ENCODE results near the gene CISD3. TPM values are rescaled to one million over a fixed set of nuclear protein-coding genes. Genes with fewer than 3 reads are reported as not detected.

Gene CISD3
- total and polyA plus RNA-seq, 4 donors: 2.1 to 18.6 (median 11.8) TPM

DNA sequence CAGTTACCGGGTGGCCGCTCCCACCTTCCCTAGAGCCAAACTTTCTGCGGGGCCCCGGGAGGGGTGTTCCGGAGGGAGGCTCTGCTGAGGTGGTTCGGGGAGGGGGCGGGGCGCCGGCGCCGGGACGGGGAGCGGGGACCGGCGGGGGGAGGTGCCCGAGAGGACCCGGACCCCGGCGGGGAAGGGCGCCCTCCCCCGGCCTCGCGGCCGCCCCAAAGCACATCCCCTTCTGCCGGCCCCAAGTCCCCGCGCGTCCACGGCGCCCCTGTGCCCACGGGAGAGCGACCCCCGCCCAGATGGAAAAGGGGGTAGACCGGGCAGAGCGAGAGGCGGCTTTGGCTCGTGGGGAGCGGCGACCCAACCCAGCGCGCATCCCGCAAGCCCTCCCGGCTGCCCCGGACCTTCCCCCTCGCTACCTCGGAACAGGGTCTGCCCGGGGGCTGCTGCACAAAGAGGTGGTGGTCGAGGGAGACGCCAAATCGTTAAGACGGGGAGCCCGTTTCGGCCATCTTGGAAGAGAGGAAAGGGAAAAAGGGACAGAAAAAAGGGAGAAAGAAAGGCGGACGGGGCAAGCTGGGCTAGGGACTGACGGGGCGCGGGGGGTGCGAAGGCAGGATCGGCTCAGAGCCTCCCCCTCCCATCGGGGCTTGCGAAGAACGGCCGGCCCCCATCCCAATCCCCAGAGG, 17.5 kb downstream of the CISD3 start:
- no peaks in the 10 kb centered on the region for H3K9me3 ChIP-seq (ENCODE audit: control insufficient read depth, insufficient read depth, low read length)
- DNase-seq (ENCODE audit: low read depth in 4 of 6, low spot score in 6 of 6): peak in 2 of 6 donors; percentile 51 to 71
- peak overlapping the region; percentile 98 for H3K4me3 ChIP-seq (ENCODE audit: low read depth, low read length)
- WGBS (ENCODE audit: insufficient coverage): 0% methylated on average over 54 of the region's 64 CpGs
- H3K36me3 ChIP-seq (ENCODE audit: control insufficient read depth, insufficient read depth, low read length): peaks cover 5% of the 10 kb centered on the region
- peak overlapping the region; percentile 91 for H3K27ac ChIP-seq (ENCODE audit: low read depth, low read length)
- H3K27me3 ChIP-seq (ENCODE audit: control insufficient read depth, insufficient read depth, low read length): no peaks in the 10 kb centered on the region
- H3K4me1 ChIP-seq (ENCODE audit: control insufficient read depth, insufficient read depth, low read length): peaks cover 74% of the 10 kb centered on the region

DNA sequence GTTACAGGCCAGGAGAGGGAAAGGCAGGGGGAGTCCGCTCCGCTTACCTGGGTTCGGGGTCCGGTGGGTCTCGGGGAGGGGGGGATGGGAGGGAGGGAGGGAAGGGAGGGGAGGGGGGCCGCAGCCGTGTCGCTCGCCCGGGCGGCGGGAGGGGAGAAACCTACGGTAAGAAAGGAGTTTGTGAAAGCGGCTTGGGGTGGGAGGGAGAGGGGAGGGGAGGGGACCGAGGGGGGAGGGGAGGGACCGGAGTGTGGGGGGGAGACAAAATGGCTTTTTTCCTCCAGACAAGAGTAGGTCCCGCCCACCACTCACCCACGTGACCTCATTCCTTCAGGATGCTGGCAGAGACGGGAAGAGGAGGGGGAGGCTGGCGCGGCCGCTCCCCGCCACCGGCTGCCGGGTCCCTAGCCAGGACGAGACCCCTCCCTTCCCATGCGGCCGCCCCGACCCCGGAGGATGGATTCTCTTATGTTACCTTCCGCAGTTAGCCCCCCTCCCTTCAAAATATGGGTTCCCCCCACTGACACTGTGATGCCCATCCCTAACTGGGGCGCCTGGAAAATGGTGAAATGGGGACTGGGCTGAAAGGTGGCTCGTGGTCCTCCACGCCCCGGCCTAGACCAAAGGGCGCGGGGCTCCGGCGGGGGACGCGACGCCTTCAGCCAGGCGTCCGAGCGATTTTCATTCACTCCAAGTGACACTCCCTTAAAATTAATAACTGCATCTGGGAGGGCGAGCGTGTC, 18.2 kb downstream of the CISD3 start, which contains the start of gene PCGF2:
PCGF2 (minus strand) TSS at position 188 of the 743 bp plus-strand sequence. CDS start 7,934 bp downstream, outside the sequence.
- Histone ChIP-seq H3K27ac (ENCODE audit: low read depth, low read length) (peak within 1 kb of the TSS; percentile 93), H3K9me3 (ENCODE audit: control insufficient read depth, insufficient read depth, low read length) (no peaks in the 10 kb centered on the region), H3K36me3 (ENCODE audit: control insufficient read depth, insufficient read depth, low read length) (peaks cover 4% of the 10 kb centered on the region), H3K27me3 (ENCODE audit: control insufficient read depth, insufficient read depth, low read length) (no peaks in the 10 kb centered on the region), H3K4me1 (ENCODE audit: control insufficient read depth, insufficient read depth, low read length) (peaks cover 74% of the 10 kb centered on the region), H3K4me3 (ENCODE audit: low read depth, low read length) (peak within 1 kb of the TSS; percentile 98)
- DNase-seq (ENCODE audit: low read depth in 4 of 6, low spot score in 6 of 6): peak in 4 of 6 donors; percentile 93 to 99 (median 98)
- WGBS (ENCODE audit: insufficient coverage): under 1% methylated on average over 24 of the region's 47 CpGs

DNA sequence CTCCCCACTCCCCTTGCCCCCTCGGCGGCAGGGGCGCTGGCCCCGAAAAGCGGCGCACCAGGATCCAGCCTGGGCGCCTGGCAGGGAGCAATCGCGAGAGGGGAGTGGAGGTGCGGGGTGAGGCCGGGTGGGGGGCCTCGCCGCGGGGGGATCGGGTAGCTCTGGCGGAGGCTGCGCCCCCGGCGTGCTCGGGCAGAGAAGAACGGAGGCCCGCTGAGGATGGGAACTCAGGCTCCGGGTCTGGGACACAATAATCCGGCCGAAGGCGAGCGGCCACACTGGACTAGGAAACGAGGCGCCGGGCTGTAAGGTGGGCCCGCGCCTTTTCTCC, 18.7 kb downstream of the CISD3 start:
- H3K36me3 ChIP-seq (ENCODE audit: control insufficient read depth, insufficient read depth, low read length): no peaks in the 10 kb centered on the region
- DNase-seq (ENCODE audit: low read depth in 4 of 6, low spot score in 6 of 6): no peak
- 0% methylated on average over 32 of the region's 32 CpGs for WGBS (ENCODE audit: insufficient coverage)
- peak overlapping the region; percentile 93 for H3K27ac ChIP-seq (ENCODE audit: low read depth, low read length)
- peak overlapping the region; percentile 97 for H3K4me3 ChIP-seq (ENCODE audit: low read depth, low read length)
- H3K9me3 ChIP-seq (ENCODE audit: control insufficient read depth, insufficient read depth, low read length): no peaks in the 10 kb centered on the region
- peaks cover 74% of the 10 kb centered on the region for H3K4me1 ChIP-seq (ENCODE audit: control insufficient read depth, insufficient read depth, low read length)
- H3K27me3 ChIP-seq (ENCODE audit: control insufficient read depth, insufficient read depth, low read length): no peaks in the 10 kb centered on the region

DNA sequence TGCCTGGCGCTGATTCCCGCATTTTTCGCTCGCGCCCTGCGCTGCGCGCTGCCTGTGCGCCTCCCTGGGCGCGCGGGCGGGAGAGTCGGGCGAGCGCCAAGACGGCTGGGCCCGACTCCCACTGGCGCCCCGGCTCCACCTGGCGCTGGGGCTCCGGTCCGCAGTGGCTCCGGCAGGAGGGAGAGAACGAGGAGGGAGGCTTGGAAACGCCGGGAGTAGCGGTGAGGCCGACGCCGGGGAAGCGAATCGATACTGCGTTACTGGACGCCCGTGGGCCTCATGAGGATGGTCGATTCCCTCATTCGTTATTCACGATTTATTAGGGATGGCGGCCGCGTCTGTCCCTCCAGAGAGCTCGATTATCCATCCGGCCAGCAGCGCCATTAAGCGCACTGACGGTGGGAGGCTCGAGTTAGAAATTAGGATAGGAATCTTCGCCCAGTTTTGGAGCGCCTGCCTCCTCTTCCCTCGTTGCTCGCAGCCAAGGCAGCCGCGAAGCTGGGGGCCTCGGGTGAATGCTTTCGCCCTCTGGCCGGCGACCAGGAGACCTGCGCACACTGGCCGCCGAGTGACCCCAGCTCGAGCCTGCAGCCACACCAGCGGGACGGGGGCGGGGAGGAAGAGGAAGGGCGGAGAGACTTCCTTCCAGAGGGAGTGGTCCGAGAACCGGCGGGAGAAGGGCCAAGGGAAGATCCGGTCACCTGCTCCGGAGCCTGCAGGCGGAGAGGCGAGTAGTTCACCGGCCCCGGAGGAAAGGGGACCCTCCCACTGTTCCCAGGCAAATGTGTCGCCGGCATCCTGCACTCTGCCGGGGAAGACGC, 19.3 kb downstream of the CISD3 start:
- Histone ChIP-seq H3K4me1 (ENCODE audit: control insufficient read depth, insufficient read depth, low read length) (peaks cover 72% of the 10 kb centered on the region), H3K9me3 (ENCODE audit: control insufficient read depth, insufficient read depth, low read length) (no peaks in the 10 kb centered on the region), H3K27ac (ENCODE audit: low read depth, low read length) (peak overlapping the region; percentile 93), H3K4me3 (ENCODE audit: low read depth, low read length) (peak overlapping the region; percentile 97), H3K36me3 (ENCODE audit: control insufficient read depth, insufficient read depth, low read length) (no peaks in the 10 kb centered on the region), H3K27me3 (ENCODE audit: control insufficient read depth, insufficient read depth, low read length) (no peaks in the 10 kb centered on the region)
- under 1% methylated on average over 79 of the region's 79 CpGs for WGBS (ENCODE audit: insufficient coverage)
- peak in 2 of 6 donors; percentile 85 to 88 for DNase-seq (ENCODE audit: low read depth in 4 of 6, low spot score in 6 of 6)

DNA sequence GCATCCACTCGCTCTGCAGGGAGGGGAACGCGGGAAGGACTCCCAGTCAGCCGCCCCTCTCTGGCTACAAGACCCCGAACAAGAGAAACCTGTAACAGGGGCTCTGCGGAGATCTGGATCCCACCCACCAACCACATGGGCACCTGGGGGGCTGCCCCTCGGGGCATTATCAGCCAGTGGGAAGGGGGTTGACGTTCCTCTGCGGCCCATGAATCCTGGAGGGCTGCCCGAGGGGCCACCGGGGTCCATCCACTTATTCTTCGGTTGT, 19.8 kb downstream of the CISD3 start:
- peaks cover 2% of the 10 kb centered on the region for H3K36me3 ChIP-seq (ENCODE audit: control insufficient read depth, insufficient read depth, low read length)
- H3K9me3 ChIP-seq (ENCODE audit: control insufficient read depth, insufficient read depth, low read length): no peaks in the 10 kb centered on the region
- DNase-seq (ENCODE audit: low read depth in 4 of 6, low spot score in 6 of 6): no peak
- WGBS (ENCODE audit: insufficient coverage): 0% methylated on average over 10 of the region's 12 CpGs
- H3K27me3 ChIP-seq (ENCODE audit: control insufficient read depth, insufficient read depth, low read length): no peaks in the 10 kb centered on the region
- peak overlapping the region; percentile 93 for H3K27ac ChIP-seq (ENCODE audit: low read depth, low read length)
- H3K4me1 ChIP-seq (ENCODE audit: control insufficient read depth, insufficient read depth, low read length): peaks cover 68% of the 10 kb centered on the region
- peak overlapping the region; percentile 97 for H3K4me3 ChIP-seq (ENCODE audit: low read depth, low read length)

DNA sequence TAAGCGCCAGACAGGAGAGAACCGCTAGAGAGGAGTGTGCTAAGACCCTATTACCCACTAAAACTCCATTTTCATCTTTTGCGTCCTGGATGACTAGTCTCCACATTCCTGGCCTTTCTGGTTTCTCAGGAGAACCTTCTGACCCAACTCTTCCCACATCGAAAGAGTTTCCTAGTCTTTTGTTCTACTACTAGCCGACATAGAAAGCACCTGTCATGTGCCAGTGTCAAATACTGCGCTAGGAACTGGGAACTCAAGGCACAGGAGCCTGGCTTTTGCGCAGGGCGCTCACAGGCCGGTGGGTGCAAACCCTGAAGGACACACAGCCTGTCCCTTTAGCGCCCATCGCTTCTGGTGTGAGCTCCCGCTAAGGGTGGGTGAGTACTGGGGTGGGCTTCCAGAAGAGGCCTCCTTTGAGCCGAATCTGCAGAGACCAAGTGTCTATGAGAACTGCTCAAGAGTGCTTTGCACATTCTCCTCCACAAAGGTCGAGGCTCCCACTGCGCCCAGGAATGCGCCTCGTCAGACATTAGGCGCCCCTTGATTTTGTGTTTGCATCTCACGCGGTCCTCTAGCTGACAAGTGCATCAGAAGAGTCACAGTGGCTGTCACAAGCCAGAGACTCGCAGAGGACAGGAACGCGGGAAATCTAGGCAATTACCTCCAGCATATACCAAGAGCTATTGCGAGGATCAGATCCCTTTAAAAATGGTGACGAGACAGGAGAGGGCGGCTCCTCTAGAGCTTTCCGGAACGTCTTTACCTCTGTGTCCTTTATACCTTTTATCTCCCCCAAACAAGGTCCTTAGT, 20.4 kb downstream of the CISD3 start:
- Histone ChIP-seq H3K27me3 (ENCODE audit: control insufficient read depth, insufficient read depth, low read length) (no peaks in the 10 kb centered on the region), H3K4me3 (ENCODE audit: low read depth, low read length) (peak overlapping the region; percentile 97), H3K9me3 (ENCODE audit: control insufficient read depth, insufficient read depth, low read length) (no peaks in the 10 kb centered on the region), H3K4me1 (ENCODE audit: control insufficient read depth, insufficient read depth, low read length) (peaks cover 63% of the 10 kb centered on the region), H3K27ac (ENCODE audit: low read depth, low read length) (peak overlapping the region; percentile 93), H3K36me3 (ENCODE audit: control insufficient read depth, insufficient read depth, low read length) (peaks cover 7% of the 10 kb centered on the region)
- WGBS (ENCODE audit: insufficient coverage): 9% methylated on average over 25 of the region's 28 CpGs
- peak in 2 of 6 donors; percentile 70 to 91 for DNase-seq (ENCODE audit: low read depth in 4 of 6, low spot score in 6 of 6)

DNA sequence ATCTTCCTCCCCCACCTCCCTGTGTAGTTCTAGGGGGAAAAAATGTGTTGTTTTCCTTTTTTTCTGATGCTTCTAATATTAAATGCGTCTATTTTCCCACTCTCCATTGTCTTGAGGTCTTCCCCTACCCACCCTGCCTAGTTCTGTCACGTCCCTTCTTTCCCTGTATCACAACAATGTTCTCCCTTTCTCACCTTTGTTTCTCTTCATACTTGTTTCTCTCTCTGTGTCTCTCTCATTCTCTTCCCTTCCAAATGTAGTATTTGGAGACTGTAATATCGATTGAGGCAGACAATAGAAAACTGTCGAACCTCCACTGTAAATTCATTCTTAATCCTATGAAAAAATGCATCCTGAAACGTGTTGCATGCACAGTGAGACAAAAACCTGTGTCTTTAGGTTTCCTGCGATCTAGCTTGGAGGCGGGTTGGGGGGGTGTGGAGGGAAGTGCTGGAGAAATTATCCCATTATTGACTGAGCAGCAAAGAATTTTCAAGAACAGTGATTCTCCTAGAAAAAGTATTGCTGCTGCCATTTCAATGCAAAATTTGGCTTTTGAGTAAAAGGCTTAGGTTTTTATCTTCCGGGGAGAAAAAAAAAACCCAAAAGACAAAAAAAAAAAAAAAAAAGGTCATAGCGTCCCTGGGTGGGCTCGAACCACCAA, 21.1 kb downstream of the CISD3 start:
- H3K4me1 ChIP-seq (ENCODE audit: control insufficient read depth, insufficient read depth, low read length): peaks cover 56% of the 10 kb centered on the region

DNA sequence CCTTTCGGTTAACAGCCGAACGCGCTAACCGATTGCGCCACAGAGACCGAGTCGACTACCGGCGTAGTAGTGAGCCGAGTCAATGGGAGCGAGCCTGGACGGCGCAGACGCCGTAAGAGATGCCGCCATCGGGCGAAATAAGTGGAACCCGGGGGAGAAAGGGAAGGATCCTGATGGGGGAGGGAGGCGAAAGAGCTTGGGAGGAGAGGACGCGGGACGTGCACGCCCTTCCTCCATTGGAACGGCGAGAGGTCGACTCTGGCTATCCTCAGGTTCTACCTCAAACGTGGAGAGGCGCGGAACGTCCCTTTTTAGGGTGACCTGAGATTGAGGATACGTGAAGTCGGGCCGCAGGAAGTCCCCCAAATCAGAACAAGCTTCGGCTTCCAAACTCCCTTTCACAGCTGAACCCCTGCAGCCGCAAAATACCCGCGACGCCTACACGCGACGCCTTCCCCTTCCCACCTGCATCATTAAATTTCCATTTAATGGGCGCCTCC, 21.7 kb downstream of the CISD3 start:
- 0% methylated on average over 44 of the region's 44 CpGs for whole genome bisulfite sequencing (ENCODE audit: insufficient coverage)
- peak overlapping the region; percentile 93 for H3K27ac ChIP-seq (ENCODE audit: low read depth, low read length)

More for the DNA sequence above, 21.1 kb downstream of the CISD3 start:
- Histone ChIP-seq H3K4me3 (ENCODE audit: low read depth, low read length) (peak overlapping the region; percentile 97), H3K9me3 (ENCODE audit: control insufficient read depth, insufficient read depth, low read length) (no peaks in the 10 kb centered on the region), H3K27ac (ENCODE audit: low read depth, low read length) (peak overlapping the region; percentile 93), H3K27me3 (ENCODE audit: control insufficient read depth, insufficient read depth, low read length) (no peaks in the 10 kb centered on the region), H3K36me3 (ENCODE audit: control insufficient read depth, insufficient read depth, low read length) (peaks cover 15% of the 10 kb centered on the region)
- no peak for DNase-seq (ENCODE audit: low read depth in 4 of 6, low spot score in 6 of 6)
- WGBS (ENCODE audit: insufficient coverage): 9% methylated on average over 6 of the region's 10 CpGs

More for the DNA sequence above, 21.7 kb downstream of the CISD3 start:
- Histone ChIP-seq H3K27me3 (ENCODE audit: control insufficient read depth, insufficient read depth, low read length) (no peaks in the 10 kb centered on the region), H3K4me3 (ENCODE audit: low read depth, low read length) (peak overlapping the region; percentile 97), H3K9me3 (ENCODE audit: control insufficient read depth, insufficient read depth, low read length) (no peaks in the 10 kb centered on the region), H3K36me3 (ENCODE audit: control insufficient read depth, insufficient read depth, low read length) (peaks cover 21% of the 10 kb centered on the region), H3K4me1 (ENCODE audit: control insufficient read depth, insufficient read depth, low read length) (peaks cover 50% of the 10 kb centered on the region)
- DNase-seq (ENCODE audit: low read depth in 4 of 6, low spot score in 6 of 6): peak in 2 of 6 donors; percentile 96 to 97

All from spinal cord (tissue), 10 donors.